Measurements from ENCODE around the gene ANGPTL1.
"Not testable (repeated sequence)": the region's sequence is repeated elsewhere in the genome, so short reads cannot be mapped to it uniquely, and the experiment has no call there.

ANGPTL1 gene

DNA sequence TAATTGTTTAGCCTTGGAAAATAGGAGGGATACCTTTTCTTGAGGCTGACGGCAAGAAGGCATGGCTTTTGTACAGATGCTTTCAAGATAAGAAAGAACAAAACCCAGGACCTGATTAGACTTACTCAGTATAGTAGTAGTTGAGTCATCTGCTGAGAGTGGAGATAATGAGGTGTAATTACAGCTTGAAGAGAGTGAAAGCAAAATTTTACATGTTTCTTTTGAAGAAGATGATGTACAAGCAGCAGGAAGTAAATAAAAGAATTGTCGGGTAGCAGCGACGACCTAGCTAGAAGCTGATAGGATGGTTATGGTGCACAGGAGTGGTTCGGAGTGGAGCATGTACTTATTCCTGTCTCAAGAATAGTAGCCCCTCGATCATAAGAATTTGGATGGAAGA, 6.6 kb downstream of the ANGPTL1 start:
- DNase-seq = no peak

GRCh38 chr1:178862864-178863263, 8.0 kb downstream of the ANGPTL1 start:
- no peak for DNase-seq

GRCh38 chr1:178862416-178862815, 8.5 kb downstream of the ANGPTL1 start:
- no peak for DNase-seq

- no peak for DNase-seq
Observed at GRCh38 chr1:178857126-178857525, 13.8 kb downstream of the ANGPTL1 start.

GRCh38 chr1:178849918-178850317, 21.0 kb downstream of the ANGPTL1 start:
- DNase-seq = no peak

DNA sequence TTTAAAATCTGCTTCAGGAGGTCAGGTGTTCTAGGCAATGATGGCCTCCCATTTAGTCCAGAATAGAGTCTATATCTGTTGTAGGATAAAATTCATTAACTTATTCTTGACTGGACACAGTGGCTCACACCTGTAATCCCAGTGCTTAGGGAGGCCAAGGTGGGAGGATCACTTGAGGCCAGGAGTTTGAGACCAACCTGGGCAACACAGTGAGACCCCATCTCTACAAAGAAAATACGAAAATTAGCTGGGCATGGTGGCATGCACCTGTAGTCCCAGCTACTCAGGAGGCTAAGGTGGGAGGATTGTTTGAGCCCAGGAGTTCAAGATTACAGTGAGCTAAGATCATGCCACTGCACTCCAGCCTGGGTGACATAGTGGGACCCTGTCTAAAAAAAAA, 23.0 kb downstream of the ANGPTL1 start:
- not testable (repeated sequence) for DNase-seq

DNA sequence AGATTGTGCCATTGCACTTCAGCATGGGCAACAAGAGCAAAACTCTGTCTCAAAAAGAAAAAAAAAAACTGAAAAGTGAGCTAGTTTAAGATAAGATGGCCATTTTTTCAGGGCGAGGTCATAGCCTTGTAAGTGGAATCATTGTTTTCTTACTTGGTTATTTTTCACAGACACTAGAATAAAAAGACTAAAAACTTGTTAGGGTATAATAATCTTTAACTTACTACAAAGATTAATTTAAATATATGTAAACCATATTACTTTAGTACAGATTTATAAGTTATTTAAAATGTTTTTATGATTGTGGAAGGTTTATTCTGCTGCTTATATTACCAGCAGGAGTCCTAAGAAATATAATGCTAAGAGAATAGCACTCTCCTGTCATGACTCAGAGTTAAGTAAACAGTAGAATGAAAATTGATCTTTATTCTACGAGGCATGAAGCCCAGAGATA, 23.5 kb downstream of the ANGPTL1 start:
- DNase-seq = no peak

- no peak for DNase-seq
Observed at GRCh38 chr1:178846306-178846705, 24.6 kb downstream of the ANGPTL1 start.

GRCh38 chr1:178844436-178844835, 26.4 kb downstream of the ANGPTL1 start:
- no peak for DNase-seq

DNA sequence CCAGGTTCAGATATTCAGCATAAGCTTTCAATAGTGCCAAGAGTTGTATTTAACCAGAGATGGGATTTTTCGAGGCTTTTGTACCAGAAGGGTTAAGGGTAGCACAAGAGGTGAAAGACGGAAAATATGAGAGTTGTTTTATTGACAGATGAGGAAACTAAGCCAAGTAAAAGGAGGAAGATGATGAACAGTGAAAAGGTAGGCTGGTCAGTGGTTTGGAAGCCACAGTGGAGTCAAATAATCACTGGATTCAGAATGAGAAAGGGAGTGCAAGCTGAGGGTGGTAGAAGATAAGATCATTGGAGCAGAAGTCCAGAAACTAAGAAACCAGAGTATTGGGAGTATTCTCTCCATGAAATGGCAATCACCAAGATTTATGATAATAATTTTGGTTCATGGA, 45.7 kb downstream of the ANGPTL1 start:
- no peak for DNase-seq

DNA sequence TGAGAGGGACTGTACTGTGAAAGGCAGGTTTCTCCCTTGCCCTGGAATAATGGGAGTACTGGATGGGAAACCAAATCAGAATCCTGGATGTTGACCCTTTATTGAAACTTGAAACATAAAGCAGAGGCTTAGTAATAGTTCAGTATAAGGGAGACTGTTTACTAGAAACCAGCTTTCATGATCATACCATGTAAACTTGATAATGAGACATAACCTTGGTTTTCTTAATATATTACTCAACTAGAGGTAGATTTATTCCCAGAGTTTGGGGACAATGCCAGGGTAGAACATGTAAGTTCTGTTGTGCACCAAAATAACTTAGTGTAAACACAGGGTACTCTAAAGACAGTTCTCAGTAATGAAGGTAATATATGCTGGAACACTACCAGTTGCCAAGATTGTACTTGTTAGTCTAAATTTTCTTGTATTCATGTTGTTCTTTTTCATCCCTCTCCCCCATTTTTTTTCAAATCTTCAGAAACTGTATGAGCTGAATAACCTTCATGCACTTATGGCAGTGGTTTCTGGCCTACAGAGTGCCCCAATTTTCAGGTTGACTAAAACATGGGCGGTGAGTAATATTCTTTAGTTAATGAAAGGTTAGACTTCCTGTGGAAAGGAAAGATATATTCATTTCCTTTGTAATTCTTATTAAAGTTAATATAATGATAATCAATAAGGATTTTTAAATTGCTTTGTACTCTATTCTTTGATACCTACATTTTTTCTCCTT, 49.6 kb downstream of the ANGPTL1 start:
- no peak for DNase-seq

DNA sequence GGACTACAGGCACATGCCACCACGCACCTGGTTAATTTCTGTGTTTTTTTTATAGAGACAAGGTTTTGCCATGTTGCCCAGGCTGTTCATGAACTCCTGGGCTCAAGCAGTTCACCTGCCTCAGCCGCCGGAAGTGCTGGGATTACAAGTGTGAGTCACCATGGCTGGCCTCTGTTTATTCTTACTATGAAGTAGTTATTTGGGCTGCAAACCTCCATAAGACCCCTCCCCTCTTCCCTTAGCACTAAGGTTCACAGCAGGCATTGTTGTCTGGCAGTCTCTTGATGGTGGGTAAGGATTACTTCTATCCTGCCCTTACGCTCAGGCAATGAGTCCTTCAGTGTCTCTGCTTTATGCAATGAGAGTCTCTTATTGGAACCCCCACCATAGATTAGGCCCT, 51.8 kb downstream of the ANGPTL1 start:
- DNase-seq = no peak

DNA sequence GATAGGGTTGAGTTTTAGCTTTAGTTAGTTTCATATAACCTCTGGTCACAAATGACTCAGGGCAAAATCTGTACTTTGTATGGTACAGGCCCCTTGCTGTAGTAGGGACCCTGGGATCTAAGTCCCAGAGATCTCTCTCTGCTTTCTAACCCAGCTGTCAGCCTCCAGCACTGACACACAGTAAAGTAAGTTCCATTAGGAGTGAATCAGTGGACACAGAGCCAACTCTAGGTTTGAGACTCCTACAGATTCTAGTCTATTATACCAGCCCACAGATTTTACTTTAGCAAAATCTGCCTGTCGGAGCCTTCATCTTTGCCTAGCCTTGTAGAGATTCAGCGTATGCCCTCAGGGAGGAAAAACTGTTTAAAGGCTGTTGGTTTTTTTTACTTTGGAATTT, 52.5 kb downstream of the ANGPTL1 start:
- DNase-seq = no peak

GRCh38 chr1:178810585-178810984, 60.3 kb downstream of the ANGPTL1 start:
- no peak for DNase-seq

DNA sequence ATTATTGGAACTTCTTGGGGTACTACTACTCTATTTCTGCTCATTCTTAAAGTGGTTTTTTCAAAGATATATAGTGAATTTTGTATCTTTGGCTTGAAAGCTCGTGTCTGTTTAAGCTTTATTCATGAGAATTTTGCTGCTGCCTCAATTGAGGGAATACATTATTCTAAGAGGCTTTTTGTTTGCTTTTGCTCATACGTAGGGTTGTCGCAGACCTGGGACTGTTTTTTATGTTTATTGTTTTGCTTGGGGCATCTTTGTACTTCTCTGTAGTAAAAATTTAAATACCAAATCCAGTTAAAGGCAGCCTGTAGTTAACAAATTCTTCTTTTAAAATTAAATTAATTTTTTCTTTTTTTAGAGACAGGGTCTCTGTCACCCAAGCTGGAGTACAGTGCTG, 62.3 kb downstream of the ANGPTL1 start:
- no peak for DNase-seq

GRCh38 chr1:178806665-178807300, 64.1 kb downstream of the ANGPTL1 start:
- DNase-seq = no peak

DNA sequence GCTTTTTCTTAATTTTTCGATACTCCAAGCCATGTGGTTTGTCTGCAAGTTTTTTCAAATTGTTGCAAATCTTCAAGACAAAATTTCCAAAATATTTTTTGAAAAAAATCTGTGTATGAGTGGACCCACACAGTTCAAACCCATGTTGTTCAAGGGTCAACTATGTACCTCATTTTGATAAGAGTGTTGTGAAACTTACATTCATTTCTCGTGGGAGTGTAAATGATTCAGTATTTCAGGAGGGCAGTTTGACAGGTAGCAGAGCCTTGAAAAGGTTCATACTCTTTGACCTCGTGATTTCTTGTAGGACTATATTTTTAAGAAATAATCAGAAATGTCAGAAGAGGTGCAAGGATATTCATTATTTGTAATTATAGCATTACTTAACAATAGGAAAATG, 68.0 kb downstream of the ANGPTL1 start:
- no peak for DNase-seq
